Measurements from ENCODE around the gene GGCX. TPM values are rescaled to one million over a fixed set of nuclear protein-coding genes. Genes with fewer than 3 reads are reported as not detected.
A peak's percentile ranks its signal among the peaks of the same experiment; 100 is the strongest.

GGCX gene
- total and polyA plus RNA-seq, 9 of the 15 experiments (the other 6 are each of a cell fraction or from before 2014, with no cell fraction given): 14.4 to 47.1 (median 28.1) TPM

DNA sequence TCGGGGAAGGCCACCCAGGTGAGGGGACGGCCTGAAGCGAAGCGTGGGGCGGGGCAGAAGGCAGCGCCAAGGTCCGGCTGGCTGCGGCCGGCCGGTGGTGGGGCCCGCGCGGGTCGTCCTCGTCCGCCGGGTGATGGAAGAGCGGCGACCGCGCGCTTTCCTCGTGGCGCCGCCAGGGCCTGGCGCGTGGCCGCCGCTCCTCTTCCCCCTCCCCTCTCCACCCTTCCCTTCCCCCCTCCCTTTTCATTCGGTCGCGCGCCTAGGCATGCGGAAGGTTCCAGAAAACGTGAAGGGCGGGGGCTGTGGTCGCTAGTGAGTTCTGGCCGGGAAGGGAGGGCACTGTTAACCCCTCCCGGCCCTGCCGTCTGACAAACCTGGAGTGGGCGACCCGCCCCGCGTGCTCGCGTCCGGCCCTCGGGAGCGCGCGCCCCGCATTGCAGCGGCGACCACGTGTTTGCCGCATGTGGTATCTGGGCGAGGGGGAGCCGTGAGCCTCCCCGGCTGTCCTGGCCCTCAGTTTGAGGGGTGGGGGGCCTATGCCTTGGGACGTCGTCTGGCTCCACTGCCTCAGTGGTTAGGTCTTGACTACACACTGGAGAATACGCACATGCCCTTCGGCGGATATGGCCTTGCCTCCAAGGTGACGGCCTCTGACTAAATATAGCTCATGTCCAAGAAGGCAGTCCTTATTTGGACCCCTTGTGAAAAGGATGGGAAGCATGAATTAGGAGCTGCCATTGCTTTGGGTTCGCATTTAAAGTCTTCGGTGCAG lies 21.7 kb downstream of the GGCX start (continued):
- TF ChIP-seq, protein P1, sequence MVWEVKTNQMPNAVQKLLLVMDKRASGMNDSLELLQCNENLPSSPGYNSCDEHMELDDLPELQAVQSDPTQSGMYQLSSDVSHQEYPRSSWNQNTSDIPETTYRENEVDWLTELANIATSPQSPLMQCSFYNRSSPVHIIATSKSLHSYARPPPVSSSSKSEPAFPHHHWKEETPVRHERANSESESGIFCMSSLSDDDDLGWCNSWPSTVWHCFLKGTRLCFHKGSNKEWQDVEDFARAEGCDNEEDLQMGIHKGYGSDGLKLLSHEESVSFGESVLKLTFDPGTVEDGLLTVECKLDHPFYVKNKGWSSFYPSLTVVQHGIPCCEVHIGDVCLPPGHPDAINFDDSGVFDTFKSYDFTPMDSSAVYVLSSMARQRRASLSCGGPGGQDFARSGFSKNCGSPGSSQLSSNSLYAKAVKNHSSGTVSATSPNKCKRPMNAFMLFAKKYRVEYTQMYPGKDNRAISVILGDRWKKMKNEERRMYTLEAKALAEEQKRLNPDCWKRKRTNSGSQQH (CRISPR knock-in tag; IDR thresholded peaks at IDR 0.05): no peak
- TF ChIP-seq ZFX (CRISPR knock-in tag; IDR thresholded peaks at IDR 0.05) (peak; percentile 7; the same call in 1 of the 2 replicates), HIVEP1 (CRISPR knock-in tag; IDR thresholded peaks at IDR 0.05) (no peak), MXD1 (CRISPR knock-in tag; IDR thresholded peaks at IDR 0.05; ENCODE audit: borderline replicate concordance, poor library complexity, severe bottlenecking) (peak; percentile 91), STAT5A (IDR thresholded peaks at IDR 0.05; ENCODE audit: borderline replicate concordance, low read length) (0 out of 2 replicates have a peak, but pooled peaks have one; percentile 25), DPF2 (IDR thresholded peaks at IDR 0.05) (0 out of 2 replicates have a peak, but pooled peaks have one; percentile 13), THRAP3 (IDR thresholded peaks at IDR 0.05; ENCODE audit: borderline replicate concordance) (no peak), ZBTB5 (IDR thresholded peaks at IDR 0.05) (no peak), SIN3A (IDR thresholded peaks at IDR 0.05; ENCODE audit: borderline replicate concordance in 2 of 2, control insufficient read depth in 1 of 2, low read depth in 2 of 2, low read length in 2 of 2) (peak; percentile 17 to 80; a peak in 2 of 4 replicates), PTRF (tag; IDR thresholded peaks at IDR 0.05) (no peak), MCM5 (IDR thresholded peaks at IDR 0.05; ENCODE audit: low read depth) (no peak), SRSF3 (IDR thresholded peaks at IDR 0.05; ENCODE audit: insufficient read depth, low read length) (0 out of 2 replicates have a peak, but pooled peaks have one; percentile 43), NONO (IDR thresholded peaks at IDR 0.05; ENCODE audit: low read depth in 2 of 2, low read length in 1 of 2) (peak in 1 of 2 experiments; percentile 96; a peak in 2 of 4 replicates), HDAC1 (IDR thresholded peaks at IDR 0.05) (peak in 1 of 2 experiments; percentile 98; a peak in 2 of 4 replicates), NR2C2 (CRISPR knock-in tag; IDR thresholded peaks at IDR 0.05) (peak; percentile 29; the same call in 1 of the 2 replicates), NR2C2 (tag; IDR thresholded peaks at IDR 0.05) (no peak), MAZ (CRISPR knock-in tag; conservative IDR thresholded peaks at IDR 0.05 in 1 of 2, IDR thresholded peaks at IDR 0.05 in 1 of 2) (peak; percentile 51 to 82; a peak in 3 of 4 replicates), ZBTB7A (IDR thresholded peaks at IDR 0.05; ENCODE audit: borderline replicate concordance, control insufficient read depth, low read depth, low read length) (peak; percentile 55; the same call in 1 of the 2 replicates), HSF4 (CRISPR knock-in tag; IDR thresholded peaks at IDR 0.05; ENCODE audit: borderline replicate concordance) (no peak), SAFB (IDR thresholded peaks at IDR 0.05; ENCODE audit: borderline replicate concordance, low read depth, low read length) (peak; percentile 94), SMAD3 (CRISPR knock-in tag; conservative IDR thresholded peaks at IDR 0.05) (no peak), CSDE1 (IDR thresholded peaks at IDR 0.05) (peak in 1 of 2 experiments; percentile 17; a peak in 2 of 4 replicates)
- TF ChIP-seq, protein P2, sequence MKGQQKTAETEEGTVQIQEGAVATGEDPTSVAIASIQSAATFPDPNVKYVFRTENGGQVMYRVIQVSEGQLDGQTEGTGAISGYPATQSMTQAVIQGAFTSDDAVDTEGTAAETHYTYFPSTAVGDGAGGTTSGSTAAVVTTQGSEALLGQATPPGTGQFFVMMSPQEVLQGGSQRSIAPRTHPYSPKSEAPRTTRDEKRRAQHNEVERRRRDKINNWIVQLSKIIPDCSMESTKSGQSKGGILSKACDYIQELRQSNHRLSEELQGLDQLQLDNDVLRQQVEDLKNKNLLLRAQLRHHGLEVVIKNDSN (CRISPR knock-in tag; IDR thresholded peaks at IDR 0.05): peak; percentile 73

Measured in K562 (cell line).